Neural progenitor cell (in vitro differentiated cells): ENCODE results near the gene AIDA.

Experiments
- EZH2 ChIP-seq: fragments of 200-600 bp; sonication (generic); IDR thresholded peaks from 2 replicates; pipeline ENCODE4 v1.6.1; 2017; ENCODE audit warnings: antibody characterized with exemption, mild to moderate bottlenecking, moderate library complexity
- TF ChIP-seq, protein P1 (sequence below): fragments of 200-600 bp; sonication (generic); IDR thresholded peaks from 2 replicates; pipeline ENCODE4 v1.5.1; 2017; ENCODE audit warnings: antibody characterized with exemption, mild to moderate bottlenecking

DNA sequence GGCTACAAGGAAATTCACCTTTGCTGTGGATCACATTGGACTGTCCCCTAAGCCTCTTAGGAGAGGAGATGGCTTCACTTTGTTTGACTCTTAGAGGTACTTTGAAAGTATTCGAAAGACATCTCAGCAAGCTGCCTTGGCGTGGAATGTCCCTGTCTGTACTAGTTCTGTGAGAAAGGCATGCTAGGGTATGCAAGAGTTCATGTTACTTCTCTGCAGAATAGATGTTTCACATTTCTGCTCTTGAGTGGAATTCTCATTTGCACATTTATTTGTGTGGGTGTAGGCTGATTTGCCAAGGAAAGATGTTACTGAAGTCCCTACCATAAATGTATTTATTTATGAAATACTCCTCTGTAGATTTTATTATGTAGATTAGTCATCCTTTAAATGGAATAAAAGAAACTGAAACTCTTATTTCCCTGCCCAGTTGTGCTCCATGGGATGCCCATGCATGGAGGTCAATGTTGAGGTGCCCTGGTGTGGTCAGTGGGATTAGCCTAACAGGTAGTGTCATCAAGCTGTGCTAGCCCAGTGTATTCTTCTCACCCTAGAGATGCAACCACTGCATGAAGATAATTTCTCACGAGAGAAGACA, 80.6 kb downstream of the AIDA start:
- TF ChIP-seq, protein P1, sequence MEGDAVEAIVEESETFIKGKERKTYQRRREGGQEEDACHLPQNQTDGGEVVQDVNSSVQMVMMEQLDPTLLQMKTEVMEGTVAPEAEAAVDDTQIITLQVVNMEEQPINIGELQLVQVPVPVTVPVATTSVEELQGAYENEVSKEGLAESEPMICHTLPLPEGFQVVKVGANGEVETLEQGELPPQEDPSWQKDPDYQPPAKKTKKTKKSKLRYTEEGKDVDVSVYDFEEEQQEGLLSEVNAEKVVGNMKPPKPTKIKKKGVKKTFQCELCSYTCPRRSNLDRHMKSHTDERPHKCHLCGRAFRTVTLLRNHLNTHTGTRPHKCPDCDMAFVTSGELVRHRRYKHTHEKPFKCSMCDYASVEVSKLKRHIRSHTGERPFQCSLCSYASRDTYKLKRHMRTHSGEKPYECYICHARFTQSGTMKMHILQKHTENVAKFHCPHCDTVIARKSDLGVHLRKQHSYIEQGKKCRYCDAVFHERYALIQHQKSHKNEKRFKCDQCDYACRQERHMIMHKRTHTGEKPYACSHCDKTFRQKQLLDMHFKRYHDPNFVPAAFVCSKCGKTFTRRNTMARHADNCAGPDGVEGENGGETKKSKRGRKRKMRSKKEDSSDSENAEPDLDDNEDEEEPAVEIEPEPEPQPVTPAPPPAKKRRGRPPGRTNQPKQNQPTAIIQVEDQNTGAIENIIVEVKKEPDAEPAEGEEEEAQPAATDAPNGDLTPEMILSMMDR = no peak
- no peak for TF ChIP-seq EZH2
